GM18517 (cell line): ENCODE results near the gene SHROOM4.

Experiments used
- ATAC-seq: cut with Tn5 transposase; IDR thresholded peaks from one replicate; pipeline ENCODE4 v1.9.1; 2021; ENCODE audit warnings: mild to moderate bottlenecking, moderate library complexity; ENCODE audit not compliant: unreplicated experiment

Gene SHROOM4

DNA sequence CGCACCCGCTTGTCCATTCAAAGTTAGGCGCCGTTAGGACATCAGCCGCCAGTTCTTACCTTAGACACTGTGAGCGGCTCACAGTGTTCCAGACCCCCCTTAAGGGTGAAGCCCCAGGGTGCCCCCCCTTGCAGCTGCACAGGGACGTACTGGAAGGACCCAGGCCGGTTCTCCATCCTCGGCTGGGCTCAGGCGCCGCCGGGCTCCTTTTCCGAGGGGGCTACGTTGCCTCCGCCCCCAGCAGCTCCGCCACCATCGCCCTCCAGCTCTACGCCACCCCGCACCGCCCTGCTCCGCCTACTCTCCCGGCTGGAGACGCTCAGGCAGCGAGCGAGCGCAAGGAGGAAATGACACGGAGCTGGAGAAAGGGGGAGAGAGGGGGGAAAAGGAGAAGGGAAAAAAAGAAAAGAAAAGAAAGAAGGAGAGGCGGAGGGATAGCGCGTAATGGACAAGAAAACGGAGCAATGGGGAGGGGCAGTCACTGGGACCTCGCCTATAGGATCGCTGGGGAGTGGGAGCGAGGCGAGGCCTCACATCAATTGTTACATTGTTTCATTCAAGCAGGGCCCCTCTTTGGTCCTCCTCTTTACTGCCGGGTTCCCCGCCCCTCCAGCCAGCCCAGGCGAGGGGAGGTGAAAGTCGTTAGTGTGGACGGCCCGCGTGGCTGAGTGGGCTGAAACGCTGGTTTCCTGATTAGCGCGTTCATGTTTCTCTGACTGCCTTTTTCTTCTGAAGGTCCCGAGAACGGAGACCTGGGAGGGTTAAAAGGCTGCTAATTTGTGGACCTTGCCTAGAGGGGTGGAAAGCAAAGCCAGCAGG lies at the start of gene SHROOM4:
SHROOM4 (minus strand) TSS at position 352 of the 819 bp plus-strand sequence; CDS start at position 176, 176 bp downstream.
- no peak for ATAC-seq

DNA sequence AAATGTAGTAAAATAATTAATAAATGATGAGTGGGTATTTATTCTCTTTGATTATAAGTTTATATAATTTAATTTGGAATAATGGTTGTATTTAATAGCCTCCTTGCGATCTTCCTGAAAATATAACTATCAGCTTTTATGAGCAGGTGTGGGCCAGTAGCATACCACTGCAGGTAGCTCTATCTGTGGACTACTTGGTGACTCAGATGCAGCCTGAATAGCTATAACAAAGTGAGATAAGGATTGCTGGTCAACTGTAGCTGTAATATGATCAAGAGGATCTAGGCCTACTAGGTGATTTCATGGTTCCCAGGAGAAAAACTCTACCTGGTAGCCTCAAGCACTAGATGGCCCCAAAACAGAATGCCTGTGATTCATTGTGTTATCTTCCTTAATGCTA lies 49.5 kb upstream of the SHROOM4 start:
- ATAC-seq = no peak

DNA sequence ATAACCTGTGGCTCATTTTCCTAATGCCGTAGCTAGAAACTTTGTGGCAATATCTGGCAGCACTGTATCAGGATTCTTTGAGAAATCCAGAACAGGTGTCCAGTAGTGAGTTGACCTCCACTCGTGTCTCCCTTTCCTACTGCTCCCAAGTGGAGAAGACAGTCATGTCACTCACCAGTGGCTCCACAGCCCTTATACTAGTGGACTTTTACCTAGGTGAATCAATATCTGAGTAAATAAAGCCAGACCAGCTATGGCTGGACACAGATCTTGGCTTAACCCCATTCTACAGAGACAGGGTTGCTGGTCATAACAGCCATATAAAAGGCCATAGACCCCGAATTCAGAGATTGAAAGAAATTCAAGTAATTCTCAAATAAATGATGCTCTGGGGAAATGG lies 46.5 kb upstream of the SHROOM4 start:
- ATAC-seq = no peak

- no peak for ATAC-seq
Observed at GRCh38 chrX:50858548-50858947, 44.6 kb upstream of the SHROOM4 start.

GRCh38 chrX:50853399-50853798 lies 39.4 kb upstream of the SHROOM4 start:
- no peak for ATAC-seq

DNA sequence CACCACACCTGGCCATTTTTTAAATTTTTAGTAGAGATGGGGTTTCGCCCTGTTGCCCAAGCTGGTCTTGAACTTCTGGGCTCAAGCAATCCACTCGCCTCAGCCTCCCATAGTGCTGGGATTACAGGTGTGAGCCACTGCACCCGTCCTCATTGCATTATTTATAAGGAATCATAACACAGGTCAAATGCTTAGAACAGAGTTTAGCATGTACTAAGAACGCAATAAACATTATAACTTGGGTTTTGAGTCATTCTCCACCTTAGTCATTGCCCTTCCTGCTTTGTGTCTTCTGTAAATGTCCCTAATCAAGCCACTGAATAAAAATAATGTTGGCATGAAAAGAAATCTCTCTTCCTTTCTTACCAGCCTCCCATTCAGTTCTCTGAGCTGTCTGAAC lies 38.5 kb upstream of the SHROOM4 start:
- no peak for ATAC-seq

GRCh38 chrX:50842221-50842620 lies 28.2 kb upstream of the SHROOM4 start:
- ATAC-seq = no peak

DNA sequence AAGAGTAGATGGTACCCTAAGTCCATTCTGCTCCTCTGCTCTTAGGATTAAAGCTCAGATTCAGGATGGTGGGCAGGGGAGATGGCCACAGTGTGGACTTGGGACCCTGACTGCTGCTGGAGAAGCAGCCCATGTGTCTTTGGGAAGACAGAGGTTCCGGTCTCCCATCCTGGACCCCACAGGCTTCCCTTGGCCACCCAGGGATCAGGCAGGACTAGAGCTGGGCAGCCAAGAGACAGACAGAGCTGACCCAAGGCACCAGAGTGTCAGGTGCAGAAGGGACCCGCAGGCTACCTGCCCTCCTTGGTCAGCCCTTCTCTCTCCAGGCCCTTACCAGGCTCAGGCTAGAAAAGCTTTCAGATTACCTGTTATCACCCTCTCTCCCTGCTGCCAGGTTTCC lies 25.7 kb upstream of the SHROOM4 start:
- ATAC-seq = no peak

DNA sequence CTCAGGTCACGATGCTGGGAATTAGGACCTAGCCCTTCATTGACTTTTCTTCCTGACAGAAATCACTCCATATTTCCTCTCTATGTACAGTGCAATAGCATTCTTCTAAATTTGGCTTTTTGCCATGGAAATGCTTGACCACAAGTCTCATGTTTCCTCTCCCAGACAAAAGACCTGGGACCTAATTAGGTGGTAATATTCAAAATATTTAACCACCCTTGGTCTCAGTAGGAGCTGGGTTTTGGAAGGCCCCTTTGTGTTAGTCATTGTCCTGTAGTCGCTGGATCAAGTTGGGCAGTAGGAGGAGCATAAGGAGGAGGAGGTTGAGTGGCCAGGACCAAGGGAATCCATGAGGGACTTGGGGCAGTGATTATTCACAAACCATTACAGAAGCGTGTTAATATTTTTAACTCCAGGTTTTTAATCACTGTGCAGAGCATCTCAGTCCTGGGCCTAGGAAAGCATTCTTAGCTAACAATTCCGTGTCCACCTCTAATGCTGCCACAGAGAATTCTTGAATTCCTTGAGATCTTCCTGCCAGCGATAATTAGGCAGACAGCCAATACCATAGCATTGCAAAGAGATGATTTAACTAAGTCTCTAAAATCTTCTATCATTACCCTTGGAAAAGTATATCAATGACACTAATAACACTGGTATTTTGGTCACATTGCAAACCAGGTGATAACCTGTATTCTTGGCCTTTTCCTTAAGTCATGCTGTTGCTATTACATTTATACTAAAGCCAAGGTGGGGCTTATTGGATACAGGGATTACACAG lies 25.0 kb upstream of the SHROOM4 start:
- no peak for ATAC-seq

GRCh38 chrX:50827996-50828395 lies 14.0 kb upstream of the SHROOM4 start:
- ATAC-seq = no peak

DNA sequence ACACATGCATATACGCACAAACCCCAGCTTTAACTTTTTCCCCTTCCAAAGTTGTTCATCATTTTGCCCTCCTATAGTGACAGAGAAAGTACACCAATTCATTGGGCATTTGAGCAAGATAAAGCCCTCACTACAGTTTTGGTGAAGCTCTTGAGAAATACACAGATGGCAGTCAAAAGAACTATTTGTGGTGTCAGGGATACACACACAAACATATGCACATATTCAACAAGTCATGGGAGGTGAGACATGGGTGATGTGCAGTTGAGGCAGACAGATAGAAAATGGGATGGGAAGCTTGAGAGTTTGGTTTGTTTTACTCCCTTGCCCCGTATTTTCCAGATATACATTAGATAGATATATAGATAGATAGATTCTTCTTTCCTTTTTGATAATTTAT lies 11.8 kb upstream of the SHROOM4 start:
- ATAC-seq = no peak

GRCh38 chrX:50818986-50819385 lies 5.0 kb upstream of the SHROOM4 start:
- ATAC-seq = no peak

DNA sequence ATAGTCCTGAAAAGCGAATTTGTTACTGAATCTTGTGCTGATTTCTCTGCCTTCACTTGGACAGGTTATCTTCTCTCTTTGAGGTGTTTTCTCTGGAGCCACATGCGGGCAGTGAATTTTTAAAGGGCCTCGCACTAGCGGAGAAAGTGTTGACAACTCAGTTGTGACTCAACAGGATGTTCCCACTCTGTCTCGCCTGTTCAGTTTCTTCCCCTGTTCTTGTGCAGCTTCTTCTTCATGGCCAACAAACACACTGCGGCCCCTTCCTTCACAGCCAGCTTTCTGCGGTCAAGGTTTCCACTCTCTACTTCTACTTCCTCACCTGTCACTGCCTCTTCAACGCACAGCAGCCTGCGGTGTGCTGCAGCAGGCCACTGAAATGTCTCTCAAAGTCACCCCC lies 1.1 kb upstream of the SHROOM4 start:
- no peak for ATAC-seq

- no peak for ATAC-seq
Observed at GRCh38 chrX:50814701-50815100, 707 bp upstream of the SHROOM4 start.

- ATAC-seq = no peak
Observed at GRCh38 chrX:50812995-50813842, 775 bp downstream of the SHROOM4 start.

- ATAC-seq = no peak
Observed at GRCh38 chrX:50805276-50805675, 8.7 kb downstream of the SHROOM4 start.

GRCh38 chrX:50801135-50801534 lies 12.9 kb downstream of the SHROOM4 start:
- no peak for ATAC-seq

- no peak for ATAC-seq
Observed at GRCh38 chrX:50799531-50799961, 14.4 kb downstream of the SHROOM4 start.

- no peak for ATAC-seq
Observed at GRCh38 chrX:50798783-50799182, 15.2 kb downstream of the SHROOM4 start.

DNA sequence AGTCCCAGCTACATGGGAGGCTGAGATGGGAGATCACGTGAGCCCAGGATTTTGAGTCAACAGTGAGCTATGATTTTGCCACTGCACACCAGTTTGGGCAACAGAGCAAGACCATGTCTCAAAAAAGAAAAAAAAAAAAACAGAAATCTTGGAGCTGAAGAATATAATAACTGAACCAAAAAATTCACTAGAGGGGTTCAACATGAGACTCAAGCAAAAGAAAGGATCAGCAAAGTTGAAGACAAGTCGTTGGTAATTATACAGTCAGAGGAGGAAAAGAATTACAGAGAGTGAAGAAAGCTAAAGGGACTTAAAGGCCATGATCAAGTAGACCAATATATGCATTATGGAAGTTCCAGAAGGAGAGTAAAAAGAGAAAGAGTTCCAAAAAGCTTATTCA lies 26.9 kb downstream of the SHROOM4 start:
- ATAC-seq = no peak

- no peak for ATAC-seq
Observed at GRCh38 chrX:50780144-50780543, 33.9 kb downstream of the SHROOM4 start.
